Measurements from ENCODE around the gene MAN1A1. TPM values are rescaled to one million over a fixed set of nuclear protein-coding genes. Genes with fewer than 3 reads are reported as not detected.

Gene MAN1A1
- total and polyA plus RNA-seq, 10 donors = 6.0 to 148 (median 93.5) TPM

DNA sequence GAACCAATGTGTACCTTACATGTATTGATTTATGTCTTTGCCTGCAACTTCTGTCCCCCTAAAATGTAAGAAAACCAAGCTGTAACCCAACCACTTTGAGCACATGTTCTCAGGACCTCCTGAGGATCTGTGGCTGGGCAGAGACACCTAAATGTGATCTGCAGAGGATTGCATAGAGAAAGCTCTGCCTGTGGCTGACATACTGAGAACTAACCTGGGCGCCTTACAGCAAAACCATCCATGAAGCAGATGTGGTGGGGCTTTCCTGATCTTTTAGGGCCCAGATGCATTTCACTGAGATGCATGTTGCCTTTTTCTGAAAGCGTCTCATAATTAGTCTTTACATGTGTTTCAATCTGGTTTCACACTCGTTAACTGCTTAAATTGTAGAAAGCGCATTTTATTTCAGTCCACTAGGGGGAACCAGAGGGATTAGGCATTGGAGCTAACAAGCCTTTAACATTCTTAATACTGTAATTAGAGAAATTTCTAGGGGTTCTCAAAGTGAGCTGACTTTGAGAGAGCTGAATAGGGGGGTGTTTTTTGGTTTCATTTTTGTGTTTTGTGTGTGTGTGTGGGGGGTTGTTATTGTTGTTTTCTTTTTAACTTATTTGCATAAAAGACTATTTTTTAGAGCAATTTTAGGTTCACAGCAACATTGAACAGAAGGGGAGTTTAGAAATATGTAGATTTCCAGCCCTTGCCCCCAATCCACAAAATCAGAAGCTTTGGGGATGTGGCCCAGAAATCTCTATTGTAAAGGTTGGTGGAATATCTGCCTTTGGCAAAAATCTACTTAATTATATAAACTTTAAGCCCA is 220.2 kb downstream of the MAN1A1 start:
- Histone ChIP-seq H3K4me3 (no peak overlapping the region), H3K9me3 (no peaks in the 10 kb centered on the region), H3K27ac (no peak overlapping the region), H3K36me3 (no peaks in the 10 kb centered on the region), H3K4me1 (peaks cover 0 to 6% (median 0%) of the 10 kb centered on the region in 6 donors), H3K27me3 (replicated peaks in 1 of 7) (no peaks in the 10 kb centered on the region)
- intact Hi-C loops (cut with DNase I; ENCODE audit: low total_unique reads) = no loop called here
- DNase-seq = no peak
- no peak for TF ChIP-seq POLR2A (IDR thresholded peaks at IDR 0.05)
- TF ChIP-seq, protein P1, sequence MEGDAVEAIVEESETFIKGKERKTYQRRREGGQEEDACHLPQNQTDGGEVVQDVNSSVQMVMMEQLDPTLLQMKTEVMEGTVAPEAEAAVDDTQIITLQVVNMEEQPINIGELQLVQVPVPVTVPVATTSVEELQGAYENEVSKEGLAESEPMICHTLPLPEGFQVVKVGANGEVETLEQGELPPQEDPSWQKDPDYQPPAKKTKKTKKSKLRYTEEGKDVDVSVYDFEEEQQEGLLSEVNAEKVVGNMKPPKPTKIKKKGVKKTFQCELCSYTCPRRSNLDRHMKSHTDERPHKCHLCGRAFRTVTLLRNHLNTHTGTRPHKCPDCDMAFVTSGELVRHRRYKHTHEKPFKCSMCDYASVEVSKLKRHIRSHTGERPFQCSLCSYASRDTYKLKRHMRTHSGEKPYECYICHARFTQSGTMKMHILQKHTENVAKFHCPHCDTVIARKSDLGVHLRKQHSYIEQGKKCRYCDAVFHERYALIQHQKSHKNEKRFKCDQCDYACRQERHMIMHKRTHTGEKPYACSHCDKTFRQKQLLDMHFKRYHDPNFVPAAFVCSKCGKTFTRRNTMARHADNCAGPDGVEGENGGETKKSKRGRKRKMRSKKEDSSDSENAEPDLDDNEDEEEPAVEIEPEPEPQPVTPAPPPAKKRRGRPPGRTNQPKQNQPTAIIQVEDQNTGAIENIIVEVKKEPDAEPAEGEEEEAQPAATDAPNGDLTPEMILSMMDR (IDR thresholded peaks at IDR 0.05 in 8 of 11, conservative IDR thresholded peaks at IDR 0.05 in 3 of 11) = peak in 10 of 11 experiments; percentile 47 to 82 (median 71)
- WGBS, 5 donors = 21 to 26% (median 25%) methylated on average over 4 of the region's 4 CpGs

DNA sequence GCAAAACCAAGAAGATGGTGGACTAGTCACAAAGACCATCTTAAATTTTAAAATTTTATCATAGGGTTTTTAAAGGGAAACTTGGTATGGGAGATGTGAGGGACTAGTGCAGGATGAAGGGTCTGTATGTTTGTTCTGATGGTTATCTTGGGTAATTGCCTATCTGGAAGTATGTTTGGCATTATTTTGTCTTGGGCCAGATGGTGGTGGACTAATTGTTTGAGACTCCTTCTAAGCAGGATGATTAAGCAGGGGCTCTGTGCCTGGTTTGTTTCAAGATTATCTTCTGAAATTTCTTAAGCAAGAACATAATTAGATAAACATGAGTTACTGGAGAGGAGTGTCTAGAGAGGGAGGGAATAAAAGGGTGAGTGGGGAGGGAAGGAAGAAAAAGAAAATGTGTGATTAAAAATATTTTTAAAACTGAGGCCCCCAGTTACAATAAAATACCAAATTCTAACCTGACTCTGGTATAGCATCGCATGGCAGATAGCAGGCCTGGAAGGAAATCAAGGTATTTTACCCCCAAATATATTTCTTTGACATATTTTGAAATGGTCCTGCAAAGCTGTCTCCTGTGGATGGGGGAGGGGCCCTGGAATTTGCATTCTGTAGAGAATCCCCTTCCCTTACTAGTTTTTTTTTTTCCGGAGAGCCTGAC is 221.2 kb downstream of the MAN1A1 start:
- no peaks in the 10 kb centered on the region for H3K36me3 ChIP-seq
- peaks cover 0 to 6% (median 0%) of the 10 kb centered on the region in 6 donors for H3K4me1 ChIP-seq
- no peak overlapping the region for H3K4me3 ChIP-seq
- H3K27me3 ChIP-seq (replicated peaks in 1 of 7) = no peaks in the 10 kb centered on the region
- WGBS, 5 donors = 78 to 91% (median 81%) methylated on average over 2 of the region's 2 CpGs
- H3K9me3 ChIP-seq = no peaks in the 10 kb centered on the region
- intact Hi-C loops (cut with DNase I; ENCODE audit: low total_unique reads) = no loop called here
- TF ChIP-seq, protein P1 (IDR thresholded peaks at IDR 0.05 in 8 of 11, conservative IDR thresholded peaks at IDR 0.05 in 3 of 11) = no peak
- TF ChIP-seq POLR2A (IDR thresholded peaks at IDR 0.05) = no peak
- no peak for TF ChIP-seq POLR2AphosphoS5 (IDR thresholded peaks at IDR 0.05)
- no peak for DNase-seq
- H3K27ac ChIP-seq = no peak overlapping the region

DNA sequence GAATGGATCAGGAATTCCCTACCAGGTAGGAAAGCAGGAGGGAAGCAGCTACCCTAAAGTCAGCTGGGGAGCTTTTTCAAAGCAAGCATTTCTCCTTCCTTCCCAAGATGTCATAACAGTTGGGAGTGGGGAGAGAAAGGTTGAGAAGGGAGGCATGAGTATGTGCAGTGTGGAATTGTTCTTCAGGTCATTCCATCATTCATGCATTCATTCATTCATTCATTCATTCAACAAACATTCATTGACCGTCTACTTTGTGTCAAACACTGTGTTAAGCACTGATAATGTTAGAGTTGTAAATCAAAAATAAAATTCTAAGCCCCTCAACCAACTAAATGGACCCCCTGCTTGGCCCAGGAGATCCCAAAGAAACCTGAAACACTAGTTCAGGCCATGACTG is 221.9 kb downstream of the MAN1A1 start:
- no peaks in the 10 kb centered on the region for H3K36me3 ChIP-seq
- H3K27me3 ChIP-seq (replicated peaks in 1 of 7) = no peaks in the 10 kb centered on the region
- H3K27ac ChIP-seq = no peak overlapping the region
- no peak for TF ChIP-seq POLR2A (IDR thresholded peaks at IDR 0.05)
- no peak for TF ChIP-seq POLR2AphosphoS5 (IDR thresholded peaks at IDR 0.05)
- TF ChIP-seq, protein P1 (IDR thresholded peaks at IDR 0.05 in 8 of 11, conservative IDR thresholded peaks at IDR 0.05 in 3 of 11) = no peak
- no peaks in the 10 kb centered on the region for H3K9me3 ChIP-seq
- H3K4me1 ChIP-seq = peaks cover 0 to 6% (median 0%) of the 10 kb centered on the region in 6 donors
- WGBS, 5 donors = 85 to 100% (median 89%) methylated on average over 1 of the region's 1 CpG
- no peak for DNase-seq
- H3K4me3 ChIP-seq = no peak overlapping the region
- intact Hi-C loops (cut with DNase I; ENCODE audit: low total_unique reads) = no loop called here

Small RNA genes lying within 50 kb of the gene (small RNA-seq; reads per million reads assigned to genes)
- gene AL022722.2 (0 reads per million in 4 donors), gene RNU6-194P (0 reads per million in 4 donors)

Measured in spleen (tissue), 11 donors.